Astrocyte of the cerebellum (primary cell): Measurements from ENCODE around the gene SYNE4.
"Not testable (repeated sequence)": the region's sequence is repeated elsewhere in the genome, so short reads cannot be mapped to it uniquely, and the experiment has no call there.

ENCODE experiments used
- DNase-seq: peaks from one replicate; pipeline ENCODE4 v3.0.0-alpha.2; 2011; ENCODE audit warnings: low read depth
- H3K4me3 ChIP-seq: 2 replicates; pipeline ENCODE4 v1.5.1; 2011; ENCODE audit warnings: mild to moderate bottlenecking, low read depth, low read length, moderate library complexity
- in situ Hi-C: cut with HindIII; loops from 2 replicates; pipeline ENCODE4 v1.10.0; 2017; ENCODE audit warnings: low sequenced_read_pairs
- TF ChIP-seq, protein P1 (sequence below): IDR thresholded peaks from 2 replicates; pipeline ENCODE4 v1.5.1; 2012; ENCODE audit warnings: low read length, low read depth, moderate library complexity, mild to moderate bottlenecking; ENCODE audit errors: missing control alignments

SYNE4 gene

DNA sequence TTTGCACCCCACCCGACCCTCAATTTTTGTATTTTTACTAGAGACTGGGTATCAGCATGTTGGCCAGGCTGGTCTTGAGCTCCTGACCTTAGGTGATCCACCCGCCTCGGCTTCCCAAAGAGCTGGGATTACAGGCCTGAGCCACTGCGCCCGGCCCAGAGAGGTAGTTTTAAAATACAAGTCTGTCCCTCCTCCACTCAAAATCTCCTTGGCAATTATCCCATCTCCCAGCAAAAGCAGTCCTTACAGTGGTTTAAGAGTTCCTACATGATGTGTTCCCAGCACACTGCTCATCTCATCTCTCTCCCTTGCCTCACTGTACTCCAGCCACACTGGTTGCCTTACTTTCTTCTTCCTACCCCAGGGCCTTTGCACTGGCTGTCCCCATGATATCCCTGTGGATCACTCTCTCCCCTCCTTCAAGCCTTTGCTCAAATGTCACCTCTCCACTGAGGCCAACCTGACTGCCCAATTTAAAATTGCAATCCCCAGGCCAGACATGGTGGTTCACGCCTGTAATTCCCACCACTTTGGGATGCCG, 48.1 kb downstream of the SYNE4 start:
- no peak overlapping the region for H3K4me3 ChIP-seq
- no peak for DNase-seq
- TF ChIP-seq, protein P1, sequence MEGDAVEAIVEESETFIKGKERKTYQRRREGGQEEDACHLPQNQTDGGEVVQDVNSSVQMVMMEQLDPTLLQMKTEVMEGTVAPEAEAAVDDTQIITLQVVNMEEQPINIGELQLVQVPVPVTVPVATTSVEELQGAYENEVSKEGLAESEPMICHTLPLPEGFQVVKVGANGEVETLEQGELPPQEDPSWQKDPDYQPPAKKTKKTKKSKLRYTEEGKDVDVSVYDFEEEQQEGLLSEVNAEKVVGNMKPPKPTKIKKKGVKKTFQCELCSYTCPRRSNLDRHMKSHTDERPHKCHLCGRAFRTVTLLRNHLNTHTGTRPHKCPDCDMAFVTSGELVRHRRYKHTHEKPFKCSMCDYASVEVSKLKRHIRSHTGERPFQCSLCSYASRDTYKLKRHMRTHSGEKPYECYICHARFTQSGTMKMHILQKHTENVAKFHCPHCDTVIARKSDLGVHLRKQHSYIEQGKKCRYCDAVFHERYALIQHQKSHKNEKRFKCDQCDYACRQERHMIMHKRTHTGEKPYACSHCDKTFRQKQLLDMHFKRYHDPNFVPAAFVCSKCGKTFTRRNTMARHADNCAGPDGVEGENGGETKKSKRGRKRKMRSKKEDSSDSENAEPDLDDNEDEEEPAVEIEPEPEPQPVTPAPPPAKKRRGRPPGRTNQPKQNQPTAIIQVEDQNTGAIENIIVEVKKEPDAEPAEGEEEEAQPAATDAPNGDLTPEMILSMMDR = no peak
- in situ Hi-C loops = loop anchor here (10.0 kb wide), 1 partner anchor 156 kb away; no protein-coding TSS in a partner anchor

DNA sequence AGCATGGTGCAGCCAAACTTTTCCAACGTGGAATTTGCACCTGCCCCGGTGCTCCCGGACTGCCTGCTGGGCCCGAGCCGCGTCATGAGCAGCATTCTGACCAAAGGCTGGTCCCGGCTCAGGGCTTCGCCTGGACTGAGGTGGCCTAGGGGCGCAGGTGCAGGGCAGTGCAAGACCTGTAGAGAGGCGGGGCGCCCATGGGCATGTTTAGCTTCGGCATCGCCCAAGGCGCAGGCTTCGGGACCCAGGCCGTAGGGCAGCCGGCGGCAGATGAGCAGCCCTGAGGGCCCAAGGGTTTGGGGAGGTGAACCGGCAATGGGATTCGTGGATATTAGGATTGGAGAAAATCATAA, 48.7 kb downstream of the SYNE4 start:
- TF ChIP-seq, protein P1 = no peak
- in situ Hi-C loops = loop anchor here (10.0 kb wide), 1 partner anchor 155 kb away; no protein-coding TSS in a partner anchor
- H3K4me3 ChIP-seq = no peak overlapping the region
- no peak for DNase-seq

DNA sequence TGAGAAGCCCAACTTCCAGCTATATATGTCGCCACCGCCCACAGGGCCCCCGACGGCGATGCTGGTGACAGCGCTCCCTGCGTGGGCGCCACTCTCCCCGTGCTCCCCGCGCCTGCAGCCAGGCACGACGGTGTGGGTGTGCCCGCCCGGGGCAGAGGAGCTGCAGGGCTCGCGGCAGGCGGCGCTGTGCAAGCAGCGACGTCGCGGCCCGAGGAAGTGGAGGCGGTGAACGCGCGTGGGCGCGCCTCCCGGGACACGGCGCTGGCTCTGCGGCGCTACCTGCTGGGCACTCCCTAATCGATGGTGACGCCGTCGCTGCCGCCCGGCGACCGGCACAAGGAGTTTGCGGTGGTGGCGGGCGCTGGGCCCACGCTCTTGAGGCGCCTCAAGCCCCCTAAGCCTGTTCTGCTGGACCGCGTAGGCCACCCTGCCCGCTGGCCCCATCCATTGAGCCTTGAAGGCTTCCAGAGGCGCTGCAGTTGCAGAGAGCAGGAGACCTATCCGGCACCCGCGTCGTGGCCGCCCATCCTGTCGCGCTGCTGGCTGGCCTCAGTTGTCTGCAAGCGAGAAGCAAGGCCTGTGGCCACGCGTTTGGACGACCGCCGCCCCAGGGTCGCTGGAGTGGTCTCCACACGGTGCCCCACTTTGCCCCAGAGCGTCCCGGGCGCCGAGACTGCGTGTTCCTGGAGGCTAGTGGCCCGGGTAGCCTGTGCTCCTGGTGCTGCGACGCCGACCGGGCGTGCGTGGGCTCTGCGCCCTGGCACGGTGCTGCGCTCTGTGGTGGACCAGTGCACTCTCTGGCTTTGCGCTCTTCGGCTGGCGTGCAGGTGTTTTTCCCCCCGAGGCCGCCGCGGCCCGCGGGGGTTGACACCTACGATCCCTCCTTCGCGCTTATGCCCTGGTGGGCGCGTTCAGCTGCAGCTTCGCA, 49.3 kb downstream of the SYNE4 start:
- H3K4me3 ChIP-seq = no peak overlapping the region
- TF ChIP-seq, protein P1 = no peak
- in situ Hi-C loops = no loop called here
- no peak for DNase-seq

DNA sequence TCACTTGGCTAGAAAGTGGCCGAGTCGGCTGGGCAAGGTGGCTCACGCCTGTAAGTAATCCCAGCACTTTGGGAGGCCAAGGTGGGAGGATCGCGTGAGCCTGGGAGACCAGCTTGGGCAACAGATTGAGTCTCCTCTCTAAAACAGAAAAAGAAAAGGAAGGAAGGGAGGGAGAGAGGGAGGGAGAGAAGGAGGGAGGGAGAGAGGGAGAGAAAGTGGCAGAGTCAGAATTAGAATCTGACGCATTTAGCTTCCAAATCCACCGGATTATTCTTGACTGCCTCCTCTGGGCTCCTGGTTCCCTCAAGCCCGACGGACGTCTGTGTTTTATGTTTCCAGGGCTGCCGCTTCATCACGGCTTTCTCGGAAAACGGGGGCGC, 50.0 kb downstream of the SYNE4 start:
- in situ Hi-C loops = no loop called here
- no peak for DNase-seq
- TF ChIP-seq, protein P1 = no peak
- no peak overlapping the region for H3K4me3 ChIP-seq

DNA sequence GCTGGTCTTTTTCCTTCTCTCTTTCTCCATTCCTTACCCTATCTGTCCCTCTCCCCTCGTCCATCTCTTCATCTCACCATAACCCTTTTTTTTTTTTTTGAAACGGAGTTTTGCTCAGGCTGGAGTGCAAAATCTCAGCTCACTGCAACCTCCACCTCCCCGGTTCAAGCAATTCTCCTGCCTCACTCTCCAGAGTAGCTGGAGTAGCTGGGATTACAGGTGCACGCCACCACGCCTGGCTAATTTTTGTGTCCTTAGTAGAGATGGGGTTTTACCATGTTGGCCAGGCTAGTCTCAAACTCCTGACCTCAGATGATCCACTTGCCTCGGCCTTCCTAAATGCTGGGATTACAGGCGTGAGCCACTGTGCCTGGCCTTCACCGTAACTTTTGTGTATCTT, 51.2 kb downstream of the SYNE4 start:
- in situ Hi-C loops, H3K4me3 ChIP-seq, DNase-seq: not testable (repeated sequence)

DNA sequence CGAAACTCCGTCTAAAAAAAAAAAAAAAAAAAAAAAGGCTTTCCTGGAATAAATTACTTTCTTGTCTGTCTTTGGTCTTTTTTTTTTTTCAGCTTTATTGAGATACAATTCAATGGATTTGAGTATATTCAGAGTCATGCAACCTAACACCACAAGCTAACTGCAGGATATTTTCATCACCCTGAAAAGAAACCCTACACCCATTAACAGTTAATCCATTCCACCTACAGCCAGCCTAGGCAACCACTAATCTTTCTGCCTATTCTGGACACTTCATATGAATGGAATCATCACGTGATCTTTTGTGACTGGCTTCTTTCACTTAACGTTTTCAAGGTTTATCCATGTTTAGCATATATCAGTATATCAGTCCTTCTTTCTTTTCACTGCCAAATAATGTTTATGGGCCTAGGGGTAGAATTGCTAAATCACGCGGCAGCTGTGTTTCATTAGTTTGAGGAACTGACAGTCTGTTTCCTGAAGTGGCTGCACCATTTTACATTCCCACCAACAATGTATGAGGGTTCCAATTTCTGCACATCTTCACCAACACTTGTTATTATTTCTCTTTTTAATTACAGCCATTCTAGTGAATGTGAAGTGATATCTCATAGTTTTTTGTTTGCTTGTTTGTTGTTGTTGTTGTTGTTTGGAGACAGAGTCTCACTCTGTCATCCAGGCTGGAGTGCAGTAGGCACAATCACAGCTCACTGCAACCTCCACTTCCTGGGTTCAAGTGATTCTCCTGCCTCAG, 52.6 kb downstream of the SYNE4 start:
- in situ Hi-C loops = no loop called here
- TF ChIP-seq, protein P1 = no peak
- H3K4me3 ChIP-seq = no peak overlapping the region
- DNase-seq = no peak
